ENCODE results near the gene UNK.

UNK gene

DNA sequence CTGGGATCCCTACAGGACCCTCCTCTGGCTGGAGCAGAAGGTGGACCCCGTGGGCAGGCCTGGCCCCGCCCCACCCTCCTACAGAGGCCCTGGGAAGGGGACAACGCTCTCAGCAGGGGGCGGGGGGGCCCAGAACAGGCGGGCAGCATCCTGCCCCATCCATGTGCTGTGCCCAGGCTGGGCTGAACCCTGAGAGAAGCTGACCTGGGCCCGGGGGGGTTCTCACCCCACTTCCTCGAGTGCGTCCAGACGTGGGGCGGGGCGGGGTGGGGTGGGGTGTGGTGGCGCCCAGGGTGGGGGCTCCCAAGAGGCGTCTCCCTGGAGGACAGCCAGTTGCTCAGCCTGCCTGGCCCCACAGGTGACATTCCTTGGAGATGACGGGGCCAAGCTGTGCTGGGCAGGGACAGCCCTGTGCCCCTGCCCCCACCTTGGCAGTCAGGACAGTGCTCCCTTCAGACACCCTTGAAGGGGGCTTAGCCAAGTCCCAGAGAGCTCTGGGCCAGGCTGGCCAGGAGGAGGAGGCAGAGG lies 60.0 kb downstream of the UNK start:
- FAIRE-seq: no peak
- no peak for DNase-seq (ENCODE audit: insufficient read length, low spot score)

DNA sequence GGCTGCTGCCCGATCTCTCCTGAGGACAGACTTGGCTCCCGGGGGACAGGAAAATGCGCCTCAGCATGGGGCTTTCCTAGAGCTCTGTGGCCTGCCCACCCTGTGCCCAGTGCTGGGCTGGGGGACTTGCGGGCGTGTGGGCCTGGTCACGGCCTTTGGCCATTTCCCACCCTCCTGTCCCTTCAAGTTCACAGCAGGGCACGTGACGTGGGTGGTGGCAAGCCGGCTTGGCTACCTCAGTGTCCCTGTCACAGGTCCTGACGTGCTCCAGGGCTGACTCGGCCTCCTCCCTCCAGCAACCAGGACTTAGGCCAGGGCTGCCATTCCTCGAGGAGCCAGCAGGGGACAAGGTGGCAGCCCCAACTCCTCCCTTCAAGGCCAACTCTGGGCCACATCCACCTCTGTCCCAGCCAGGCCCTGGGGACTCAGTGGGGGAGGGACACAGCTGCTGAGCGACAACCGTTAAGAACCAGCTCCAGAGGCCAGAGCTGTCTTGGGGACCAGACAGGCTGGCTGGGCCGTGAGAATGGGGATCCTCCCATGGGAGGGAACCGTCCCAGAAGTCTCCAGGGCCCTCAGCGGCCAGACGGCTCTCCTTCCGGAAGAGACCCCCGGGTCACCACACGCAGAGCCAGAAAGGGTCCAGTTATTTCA lies 60.6 kb downstream of the UNK start:
- DNase-seq (ENCODE audit: insufficient read length, low spot score) (no peak), FAIRE-seq (no peak)
- TF ChIP-seq, protein P1, sequence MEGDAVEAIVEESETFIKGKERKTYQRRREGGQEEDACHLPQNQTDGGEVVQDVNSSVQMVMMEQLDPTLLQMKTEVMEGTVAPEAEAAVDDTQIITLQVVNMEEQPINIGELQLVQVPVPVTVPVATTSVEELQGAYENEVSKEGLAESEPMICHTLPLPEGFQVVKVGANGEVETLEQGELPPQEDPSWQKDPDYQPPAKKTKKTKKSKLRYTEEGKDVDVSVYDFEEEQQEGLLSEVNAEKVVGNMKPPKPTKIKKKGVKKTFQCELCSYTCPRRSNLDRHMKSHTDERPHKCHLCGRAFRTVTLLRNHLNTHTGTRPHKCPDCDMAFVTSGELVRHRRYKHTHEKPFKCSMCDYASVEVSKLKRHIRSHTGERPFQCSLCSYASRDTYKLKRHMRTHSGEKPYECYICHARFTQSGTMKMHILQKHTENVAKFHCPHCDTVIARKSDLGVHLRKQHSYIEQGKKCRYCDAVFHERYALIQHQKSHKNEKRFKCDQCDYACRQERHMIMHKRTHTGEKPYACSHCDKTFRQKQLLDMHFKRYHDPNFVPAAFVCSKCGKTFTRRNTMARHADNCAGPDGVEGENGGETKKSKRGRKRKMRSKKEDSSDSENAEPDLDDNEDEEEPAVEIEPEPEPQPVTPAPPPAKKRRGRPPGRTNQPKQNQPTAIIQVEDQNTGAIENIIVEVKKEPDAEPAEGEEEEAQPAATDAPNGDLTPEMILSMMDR (IDR thresholded peaks at IDR 0.05; ENCODE audit: insufficient read depth, missing control alignments): peak; percentile 51

More for the DNA sequence above, 60.0 kb downstream of the UNK start:
- TF ChIP-seq, protein P1 (IDR thresholded peaks at IDR 0.05; ENCODE audit: insufficient read depth, missing control alignments): no peak

DNA sequence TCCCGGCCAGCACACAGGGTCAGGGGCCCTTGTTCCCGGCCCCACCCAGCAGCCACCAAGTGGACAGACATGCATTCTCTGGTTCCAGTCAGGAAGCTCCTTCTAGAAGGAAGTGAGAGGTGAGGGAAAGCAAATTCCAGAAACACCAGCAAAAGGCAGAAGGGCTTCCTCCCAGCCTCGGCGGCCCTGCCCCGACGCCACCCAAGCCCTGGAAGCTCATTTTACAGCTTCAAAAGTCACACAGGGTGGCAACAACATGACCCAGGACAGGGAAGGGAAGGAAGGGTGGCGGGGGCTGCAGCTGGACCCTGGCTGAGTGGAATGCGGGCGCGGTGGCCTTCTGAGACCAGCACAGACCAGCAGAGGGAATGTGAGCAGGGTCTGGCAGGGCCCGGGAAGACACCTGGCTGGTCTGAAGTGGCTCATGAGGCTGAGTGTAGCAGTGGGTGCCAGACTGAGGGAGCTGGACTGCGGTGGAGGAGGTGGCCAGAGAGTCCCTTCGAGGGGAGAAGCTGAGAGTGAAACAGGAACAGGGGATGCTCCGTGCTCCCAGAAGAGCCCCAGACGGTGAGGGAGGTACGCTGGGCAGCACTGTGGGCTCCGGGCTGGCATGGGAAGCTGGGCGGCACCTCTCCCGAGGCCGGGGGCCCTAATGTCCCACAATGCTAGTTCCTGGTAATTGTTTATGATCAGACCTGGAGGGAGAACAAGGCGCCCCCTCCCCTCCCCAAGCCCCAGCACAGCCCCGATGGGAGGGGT lies 61.5 kb downstream of the UNK start:
- no peak for DNase-seq (ENCODE audit: insufficient read length, low spot score)

DNA sequence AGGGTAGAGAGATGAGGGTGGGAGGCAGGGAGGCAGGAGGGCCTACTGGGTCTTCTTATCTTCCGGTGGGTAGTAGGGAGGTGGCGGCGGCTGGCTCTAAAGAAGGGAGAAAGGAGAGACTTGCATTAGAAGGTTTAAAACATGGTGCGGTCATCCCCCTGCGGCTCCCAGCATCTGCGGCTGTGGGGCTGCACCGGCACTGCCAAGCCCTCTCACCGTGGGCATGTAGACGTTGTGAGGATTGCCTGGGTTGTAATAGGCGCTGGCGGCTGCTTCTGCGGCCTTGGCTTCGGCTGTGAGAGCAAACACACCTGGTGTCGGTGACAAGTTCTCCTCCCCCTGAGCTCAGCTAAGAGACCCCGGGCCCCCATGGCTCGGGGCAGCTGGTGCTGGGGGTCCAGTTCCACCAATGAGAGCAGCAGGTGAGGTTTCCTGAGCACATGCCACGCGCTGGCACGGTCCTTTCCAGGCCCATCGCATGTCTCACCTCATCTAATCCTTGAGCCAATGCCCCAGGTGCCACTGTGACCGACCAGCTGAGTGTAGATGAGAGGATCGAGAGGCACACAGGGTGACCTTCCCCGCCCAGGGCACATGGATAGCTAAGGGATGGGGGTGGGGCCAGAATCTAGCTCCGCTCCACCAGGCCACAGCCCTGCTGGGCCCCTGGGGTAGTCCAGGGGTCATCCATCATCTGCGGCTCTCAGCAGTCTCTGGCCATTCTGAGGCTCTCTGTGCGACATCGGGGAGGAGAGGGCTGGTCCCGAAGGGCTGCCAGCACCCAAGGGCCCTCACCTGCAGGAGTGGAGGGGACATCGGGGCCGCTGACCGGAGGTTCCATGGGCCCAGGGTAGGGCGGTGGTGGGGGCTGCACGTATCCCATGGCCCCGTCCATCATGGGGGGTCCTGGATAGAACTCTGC lies 62.3 kb downstream of the UNK start:
- FAIRE-seq (no peak), DNase-seq (ENCODE audit: insufficient read length, low spot score) (no peak)
- TF ChIP-seq, protein P1 (IDR thresholded peaks at IDR 0.05; ENCODE audit: insufficient read depth, missing control alignments): no peak

More for the DNA sequence above, 61.5 kb downstream of the UNK start:
- TF ChIP-seq, protein P1 (IDR thresholded peaks at IDR 0.05; ENCODE audit: insufficient read depth, missing control alignments): no peak
- FAIRE-seq: no peak

DNA sequence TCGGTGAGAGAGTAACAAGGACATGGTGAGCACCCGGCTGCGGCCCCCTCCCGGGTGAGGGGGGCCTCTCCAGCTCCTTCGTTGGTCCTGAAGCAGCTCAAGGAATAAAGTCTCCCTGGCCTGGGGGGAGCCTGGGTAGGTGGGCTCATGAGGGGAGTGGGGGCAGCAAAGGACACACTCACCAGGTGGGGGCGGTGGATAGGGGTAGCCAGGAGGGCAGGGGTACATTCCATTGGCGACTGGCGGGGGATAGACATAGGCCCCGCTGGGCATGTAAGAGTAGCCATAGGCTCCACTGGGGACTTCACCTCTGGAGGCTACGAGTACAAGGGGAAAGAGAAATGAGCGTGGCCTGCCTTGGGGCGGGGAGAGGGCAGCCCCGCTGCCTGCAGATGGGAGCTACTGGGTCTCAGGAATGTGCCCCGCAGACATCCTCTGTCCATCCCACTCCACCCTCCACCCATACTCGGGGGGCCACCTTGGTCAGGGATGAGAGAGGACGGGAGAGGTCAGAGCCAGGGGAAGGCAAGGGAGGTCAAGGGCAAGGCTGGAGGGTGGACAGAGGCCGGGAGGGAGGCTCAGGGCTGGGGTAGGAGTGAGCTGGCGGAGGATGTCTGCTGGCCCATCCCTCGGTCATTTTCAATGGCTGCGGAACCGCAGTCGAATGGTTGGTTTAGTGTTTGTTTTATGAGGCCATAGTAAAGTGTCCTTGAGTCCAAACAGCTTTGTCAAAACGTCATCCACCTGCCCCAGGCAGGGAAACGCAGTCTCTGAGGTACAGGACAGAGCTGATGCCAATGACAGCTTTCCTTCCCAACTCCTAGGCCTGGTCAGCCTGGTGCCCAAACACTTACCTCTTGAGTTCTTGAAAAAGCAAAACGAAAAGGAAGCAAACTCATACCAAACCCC lies 63.3 kb downstream of the UNK start:
- FAIRE-seq: no peak
- no peak for DNase-seq (ENCODE audit: insufficient read length, low spot score)
- TF ChIP-seq, protein P1 (IDR thresholded peaks at IDR 0.05; ENCODE audit: insufficient read depth, missing control alignments): no peak

Data from D721Med (cell line).